ENCODE data around the gene ZNF496. TPM values are rescaled to one million over a fixed set of nuclear protein-coding genes. Genes with fewer than 3 reads are reported as not detected.
"Not testable (repeated sequence)": the region's sequence is repeated elsewhere in the genome, so short reads cannot be mapped to it uniquely, and the experiment has no call there.

Gene ZNF496
- total and polyA plus RNA-seq, 4 donors, result 8.2 to 43.4 (median 15.6) TPM

GRCh38 chr1:247291833-247292561 lies 39.7 kb downstream of the ZNF496 start:
- no peaks in the 10 kb centered on the region for H3K27me3 ChIP-seq (ENCODE audit: control insufficient read depth in 3 of 3, insufficient read depth in 3 of 3, low read length in 2 of 3)
- H3K36me3 ChIP-seq (ENCODE audit: control insufficient read depth in 4 of 4, insufficient read depth in 4 of 4, low read length in 4 of 4), result no peaks in the 10 kb centered on the region
- DNase-seq (no peak), ATAC-seq (ENCODE audit: insufficient read depth, low FRiP score) (no peak)
- TF ChIP-seq CTCF (IDR thresholded peaks at IDR 0.05; ENCODE audit: control extremely low read depth, extremely low read depth), result no peak
- WGBS, 2 donors, result 73 to 82% methylated on average over 17 of the region's 17 CpGs
- H3K27ac ChIP-seq (ENCODE audit: low read depth in 1 of 2, low read length in 1 of 2), result no peak overlapping the region
- H3K4me1 ChIP-seq (ENCODE audit: control insufficient read depth in 5 of 5, insufficient read depth in 5 of 5, low read length in 5 of 5), result no peaks in the 10 kb centered on the region
- H3K4me3 ChIP-seq, result no peak overlapping the region
- H3K9ac ChIP-seq (ENCODE audit: insufficient read depth in 1 of 2, low read length in 2 of 2), result no peak overlapping the region
- H3K9me3 ChIP-seq (ENCODE audit: control insufficient read depth in 4 of 4, insufficient read depth in 3 of 4, low read length in 3 of 4), result peaks cover 0 to 5% (median 0%) of the 10 kb centered on the region in 4 donors

- WGBS, 2 donors, result 96 to 97% methylated on average over 9 of the region's 9 CpGs
- no peak for DNase-seq
- H3K27me3 ChIP-seq (ENCODE audit: control insufficient read depth in 3 of 3, insufficient read depth in 3 of 3, low read length in 2 of 3), result no peaks in the 10 kb centered on the region
- TF ChIP-seq CTCF (IDR thresholded peaks at IDR 0.05; ENCODE audit: control extremely low read depth, extremely low read depth), result no peak
- no peak overlapping the region for H3K9ac ChIP-seq (ENCODE audit: insufficient read depth in 1 of 2, low read length in 2 of 2)
- no peak overlapping the region for H3K4me3 ChIP-seq
- no peak for ATAC-seq (ENCODE audit: insufficient read depth, low FRiP score)
- no peaks in the 10 kb centered on the region for H3K36me3 ChIP-seq (ENCODE audit: control insufficient read depth in 4 of 4, insufficient read depth in 4 of 4, low read length in 4 of 4)
- H3K4me1 ChIP-seq (ENCODE audit: control insufficient read depth in 5 of 5, insufficient read depth in 5 of 5, low read length in 5 of 5), result no peaks in the 10 kb centered on the region
- H3K27ac ChIP-seq (ENCODE audit: low read depth in 1 of 2, low read length in 1 of 2), result no peak overlapping the region
- peaks cover 0 to 9% (median 0%) of the 10 kb centered on the region in 4 donors for H3K9me3 ChIP-seq (ENCODE audit: control insufficient read depth in 4 of 4, insufficient read depth in 3 of 4, low read length in 3 of 4)
Observed at GRCh38 chr1:247291161-247291560, 40.5 kb downstream of the ZNF496 start.

GRCh38 chr1:247290576-247290975 lies 41.1 kb downstream of the ZNF496 start:
- Histone ChIP-seq H3K36me3 (ENCODE audit: control insufficient read depth in 4 of 4, insufficient read depth in 4 of 4, low read length in 4 of 4) (no peaks in the 10 kb centered on the region), H3K4me3 (no peak overlapping the region), H3K27me3 (ENCODE audit: control insufficient read depth in 3 of 3, insufficient read depth in 3 of 3, low read length in 2 of 3) (no peaks in the 10 kb centered on the region), H3K27ac (ENCODE audit: low read depth in 1 of 2, low read length in 1 of 2) (no peak overlapping the region), H3K4me1 (ENCODE audit: control insufficient read depth in 5 of 5, insufficient read depth in 5 of 5, low read length in 5 of 5) (no peaks in the 10 kb centered on the region), H3K9me3 (ENCODE audit: control insufficient read depth in 4 of 4, insufficient read depth in 3 of 4, low read length in 3 of 4) (peaks cover 0 to 12% (median 0%) of the 10 kb centered on the region in 4 donors), H3K9ac (ENCODE audit: insufficient read depth in 1 of 2, low read length in 2 of 2) (no peak overlapping the region)
- no peak for TF ChIP-seq CTCF (IDR thresholded peaks at IDR 0.05; ENCODE audit: control extremely low read depth, extremely low read depth)
- ATAC-seq (ENCODE audit: insufficient read depth, low FRiP score) (no peak), DNase-seq (no peak)
- WGBS, 2 donors, result 97% methylated on average over 20 of the region's 20 CpGs

GRCh38 chr1:247289274-247289892 lies 42.3 kb downstream of the ZNF496 start:
- not testable (repeated sequence) for H3K36me3 ChIP-seq (ENCODE audit: control insufficient read depth in 4 of 4, insufficient read depth in 4 of 4, low read length in 4 of 4); H3K27ac ChIP-seq (ENCODE audit: low read depth in 1 of 2, low read length in 1 of 2); H3K4me1 ChIP-seq (ENCODE audit: control insufficient read depth in 5 of 5, insufficient read depth in 5 of 5, low read length in 5 of 5); DNase-seq; H3K27me3 ChIP-seq (ENCODE audit: control insufficient read depth in 3 of 3, insufficient read depth in 3 of 3, low read length in 2 of 3); ATAC-seq (ENCODE audit: insufficient read depth, low FRiP score); H3K9ac ChIP-seq (ENCODE audit: insufficient read depth in 1 of 2, low read length in 2 of 2); H3K4me3 ChIP-seq
- peaks cover 0 to 15% (median 0%) of the 10 kb centered on the region in 4 donors for H3K9me3 ChIP-seq (ENCODE audit: control insufficient read depth in 4 of 4, insufficient read depth in 3 of 4, low read length in 3 of 4)
- 94 to 95% methylated on average over 19 of the region's 19 CpGs for WGBS, 2 donors

All from lung (tissue), 12 donors.